ENCODE data around the gene DNAJC11.
"Not testable (repeated sequence)": the region's sequence is repeated elsewhere in the genome, so short reads cannot be mapped to it uniquely, and the experiment has no call there.

Gene DNAJC11

GRCh38 chr1:6599991-6600390 lies 101.6 kb downstream of the DNAJC11 start:
- not testable (repeated sequence) for H3K9me3 Mint-ChIP-seq, DNase-seq, H3K27me3 Mint-ChIP-seq
- Mint-ChIP-seq H3K36me3 (peaks cover 30% of the 10 kb centered on the region), H3K4me1 (peaks cover 53% of the 10 kb centered on the region), H3K4me3 (peak overlapping the region; percentile 85), H3K27ac (peak overlapping the region; percentile 96)
- CTCF ChIA-PET: interaction anchor here (0.8 to 1.8 kb wide), 5 partner anchors 16 to 47 kb away, joined by 3 to 8 read pairs (median 5); partner anchors contain the start of genes NOL9 and TAS1R1

- Mint-ChIP-seq H3K27ac (peak overlapping the region; percentile 96), H3K36me3 (peaks cover 31% of the 10 kb centered on the region), H3K27me3 (no peaks in the 10 kb centered on the region), H3K9me3 (no peaks in the 10 kb centered on the region), H3K4me3 (peak overlapping the region; percentile 85), H3K4me1 (peaks cover 47% of the 10 kb centered on the region)
- CTCF ChIA-PET: interaction anchor here (1.3 to 1.8 kb wide), 4 partner anchors 15 to 47 kb away, joined by 5 to 8 read pairs (median 6); partner anchors contain the start of genes NOL9 and TAS1R1
- peak; percentile 71 for DNase-seq
These were observed 102.3 kb downstream of the DNAJC11 start for GRCh38 chr1:6599141-6599975.

GRCh38 chr1:6597777-6598131 lies 103.9 kb downstream of the DNAJC11 start:
- no peak for DNase-seq
- Mint-ChIP-seq H3K27me3 (no peaks in the 10 kb centered on the region), H3K27ac (peak overlapping the region; percentile 67), H3K9me3 (no peaks in the 10 kb centered on the region), H3K4me3 (no peak overlapping the region), H3K36me3 (peaks cover 37% of the 10 kb centered on the region), H3K4me1 (peaks cover 42% of the 10 kb centered on the region)
- CTCF ChIA-PET: interaction anchor here (2.0 kb wide), 1 partner anchor 43 kb away, joined by 5 read pairs; the partner anchor contains the start of genes NOL9 and TAS1R1

GRCh38 chr1:6596886-6597776 lies 104.5 kb downstream of the DNAJC11 start:
- CTCF ChIA-PET: interaction anchor here (2.0 kb wide), 1 partner anchor 42 kb away, joined by 5 read pairs; the partner anchor contains the start of genes NOL9 and TAS1R1
- Mint-ChIP-seq H3K27ac (no peak overlapping the region), H3K36me3 (peaks cover 37% of the 10 kb centered on the region), H3K9me3 (no peaks in the 10 kb centered on the region), H3K4me1 (peaks cover 47% of the 10 kb centered on the region), H3K27me3 (no peaks in the 10 kb centered on the region), H3K4me3 (no peak overlapping the region)
- no peak for DNase-seq

GRCh38 chr1:6596351-6596750 lies 105.3 kb downstream of the DNAJC11 start:
- peaks cover 37% of the 10 kb centered on the region for H3K36me3 Mint-ChIP-seq
- CTCF ChIA-PET: no interaction called here
- H3K9me3 Mint-ChIP-seq: no peaks in the 10 kb centered on the region
- no peaks in the 10 kb centered on the region for H3K27me3 Mint-ChIP-seq
- H3K27ac Mint-ChIP-seq: no peak overlapping the region
- H3K4me3 Mint-ChIP-seq: no peak overlapping the region
- peaks cover 55% of the 10 kb centered on the region for H3K4me1 Mint-ChIP-seq
- DNase-seq: no peak

GRCh38 chr1:6594977-6595740 lies 106.5 kb downstream of the DNAJC11 start:
- Mint-ChIP-seq H3K27me3 (no peaks in the 10 kb centered on the region), H3K9me3 (no peaks in the 10 kb centered on the region), H3K36me3 (peaks cover 37% of the 10 kb centered on the region), H3K4me1 (peaks cover 60% of the 10 kb centered on the region), H3K27ac (peak overlapping the region; percentile 47), H3K4me3 (no peak overlapping the region)
- no peak for DNase-seq
- CTCF ChIA-PET: interaction anchor here (1.5 kb wide), 1 partner anchor 52 kb away, joined by 4 read pairs; no protein-coding TSS in a partner anchor

- CTCF ChIA-PET: interaction anchor here (1.5 kb wide), 1 partner anchor 54 kb away, joined by 4 read pairs; no protein-coding TSS in a partner anchor
These were observed 107.8 kb downstream of the DNAJC11 start for GRCh38 chr1:6593810-6594209.

GRCh38 chr1:6592865-6593593 lies 108.6 kb downstream of the DNAJC11 start:
- Mint-ChIP-seq H3K4me3 (no peak overlapping the region), H3K27ac (no peak overlapping the region), H3K9me3 (no peaks in the 10 kb centered on the region), H3K27me3 (no peaks in the 10 kb centered on the region), H3K36me3 (peaks cover 37% of the 10 kb centered on the region), H3K4me1 (peaks cover 43% of the 10 kb centered on the region)
- no peak for DNase-seq
- CTCF ChIA-PET: no interaction called here

More at GRCh38 chr1:6593810-6594209, 107.8 kb downstream of the DNAJC11 start:
- no peak for DNase-seq
- H3K27ac Mint-ChIP-seq: no peak overlapping the region
- no peak overlapping the region for H3K4me3 Mint-ChIP-seq
- no peaks in the 10 kb centered on the region for H3K9me3 Mint-ChIP-seq
- peaks cover 38% of the 10 kb centered on the region for H3K36me3 Mint-ChIP-seq
- no peaks in the 10 kb centered on the region for H3K27me3 Mint-ChIP-seq
- peaks cover 48% of the 10 kb centered on the region for H3K4me1 Mint-ChIP-seq

GRCh38 chr1:6592441-6592840 lies 109.2 kb downstream of the DNAJC11 start:
- no peak for DNase-seq
- Mint-ChIP-seq H3K36me3 (peaks cover 36% of the 10 kb centered on the region), H3K9me3 (no peaks in the 10 kb centered on the region), H3K27ac (no peak overlapping the region), H3K4me3 (no peak overlapping the region), H3K4me1 (peaks cover 40% of the 10 kb centered on the region), H3K27me3 (no peaks in the 10 kb centered on the region)
- CTCF ChIA-PET: no interaction called here

GRCh38 chr1:6591644-6592043 lies 110.0 kb downstream of the DNAJC11 start:
- no peaks in the 10 kb centered on the region for H3K9me3 Mint-ChIP-seq
- no peak overlapping the region for H3K4me3 Mint-ChIP-seq
- no peaks in the 10 kb centered on the region for H3K27me3 Mint-ChIP-seq
- CTCF ChIA-PET: interaction anchor here (0.8 kb wide), 1 partner anchor 38 kb away, joined by 3 read pairs; the partner anchor contains the start of gene NOL9
- peaks cover 36% of the 10 kb centered on the region for H3K4me1 Mint-ChIP-seq
- H3K36me3 Mint-ChIP-seq: peaks cover 35% of the 10 kb centered on the region
- H3K27ac Mint-ChIP-seq: peak overlapping the region; percentile 42
- DNase-seq: no peak

GRCh38 chr1:6591222-6591621 lies 110.4 kb downstream of the DNAJC11 start:
- no peaks in the 10 kb centered on the region for H3K9me3 Mint-ChIP-seq
- H3K4me1 Mint-ChIP-seq: peaks cover 34% of the 10 kb centered on the region
- no peak overlapping the region for H3K4me3 Mint-ChIP-seq
- H3K36me3 Mint-ChIP-seq: peaks cover 34% of the 10 kb centered on the region
- CTCF ChIA-PET: interaction anchor here (0.8 kb wide), 1 partner anchor 37 kb away, joined by 3 read pairs; the partner anchor contains the start of gene NOL9
- no peaks in the 10 kb centered on the region for H3K27me3 Mint-ChIP-seq
- DNase-seq: no peak
- peak overlapping the region; percentile 70 for H3K27ac Mint-ChIP-seq

- Mint-ChIP-seq H3K27me3 (no peaks in the 10 kb centered on the region), H3K27ac (peak overlapping the region; percentile 67), H3K4me1 (peaks cover 29% of the 10 kb centered on the region), H3K9me3 (no peaks in the 10 kb centered on the region), H3K4me3 (no peak overlapping the region), H3K36me3 (peaks cover 23% of the 10 kb centered on the region)
- no peak for DNase-seq
- CTCF ChIA-PET: no interaction called here
These were observed 111.6 kb downstream of the DNAJC11 start for GRCh38 chr1:6590046-6590445.
